HG03135 (cell line): Measurements from ENCODE around the gene DDHD1.
"Not testable (repeated sequence)": the region's sequence is repeated elsewhere in the genome, so short reads cannot be mapped to it uniquely, and the experiment has no call there.

Experiments
- ATAC-seq: cut with Tn5 transposase; IDR thresholded peaks from one replicate; pipeline ENCODE4 v1.9.1; 2021; ENCODE audit warnings: mild to moderate bottlenecking, moderate library complexity; ENCODE audit not compliant: unreplicated experiment

The DDHD1 gene

GRCh38 chr14:53152184-53152886, 788 bp downstream of the DDHD1 start:
- ATAC-seq: peak; percentile 27

- ATAC-seq: peak; percentile 4
Observed at GRCh38 chr14:53151523-53152183, 1.5 kb downstream of the DDHD1 start.

GRCh38 chr14:53149668-53150316, 3.3 kb downstream of the DDHD1 start:
- ATAC-seq: no peak

- ATAC-seq: no peak
Observed at GRCh38 chr14:53148671-53149070, 4.5 kb downstream of the DDHD1 start.

GRCh38 chr14:53147893-53148292, 5.2 kb downstream of the DDHD1 start:
- ATAC-seq: no peak

GRCh38 chr14:53147208-53147607, 5.9 kb downstream of the DDHD1 start:
- ATAC-seq: peak; percentile 45

- ATAC-seq: no peak
Observed at GRCh38 chr14:53146739-53147138, 6.4 kb downstream of the DDHD1 start.

- ATAC-seq: peak; percentile 72
Observed at GRCh38 chr14:53144244-53144643, 8.9 kb downstream of the DDHD1 start.

- no peak for ATAC-seq
Observed at GRCh38 chr14:53140585-53140984, 12.5 kb downstream of the DDHD1 start.

GRCh38 chr14:53137568-53138203, 15.4 kb downstream of the DDHD1 start:
- no peak for ATAC-seq

- not testable (repeated sequence) for ATAC-seq
Observed at GRCh38 chr14:53130491-53130890, 22.6 kb downstream of the DDHD1 start.

GRCh38 chr14:53128303-53129028, 24.7 kb downstream of the DDHD1 start:
- ATAC-seq: no peak

- ATAC-seq: no peak
Observed at GRCh38 chr14:53127832-53128231, 25.3 kb downstream of the DDHD1 start.

- no peak for ATAC-seq
Observed at GRCh38 chr14:53127151-53127550, 26.0 kb downstream of the DDHD1 start.

- no peak for ATAC-seq
Observed at GRCh38 chr14:53126731-53127130, 26.4 kb downstream of the DDHD1 start.

GRCh38 chr14:53124786-53125185, 28.3 kb downstream of the DDHD1 start:
- no peak for ATAC-seq

- not testable (repeated sequence) for ATAC-seq
Observed at GRCh38 chr14:53121419-53121818, 31.7 kb downstream of the DDHD1 start.

GRCh38 chr14:53117479-53117878, 35.6 kb downstream of the DDHD1 start:
- not testable (repeated sequence) for ATAC-seq

- no peak for ATAC-seq
Observed at GRCh38 chr14:53113989-53114388, 39.1 kb downstream of the DDHD1 start.

- ATAC-seq: no peak
Observed at GRCh38 chr14:53110096-53110495, 43.0 kb downstream of the DDHD1 start.
